Stimulated activated CD4-positive, alpha-beta T cell treated with anti-CD3 and anti-CD28 coated beads, TNF-alpha, amount 100 ng/mL, for 24 hours (primary cell): ENCODE results near the gene NRF1.
"Not testable (repeated sequence)": the region's sequence is repeated elsewhere in the genome, so short reads cannot be mapped to it uniquely, and the experiment has no call there.

Experiments used
- DNase-seq, 3 experiments: peaks; one replicate each; pipeline ENCODE4 v3.0.0-alpha.2; 2020; ENCODE audit warnings: low read depth in 3 of 3

Gene NRF1

GRCh38 chr7:129782818-129783583 lies 171.5 kb downstream of the NRF1 start:
- DNase-seq, result no peak

- no peak for DNase-seq
Measured at GRCh38 chr7:129783584-129783919, 172.0 kb downstream of the NRF1 start.

GRCh38 chr7:129784437-129784782 lies 172.9 kb downstream of the NRF1 start:
- DNase-seq, result no peak

GRCh38 chr7:129784783-129785684 lies 173.5 kb downstream of the NRF1 start:
- DNase-seq, result no peak

GRCh38 chr7:129785685-129786514 lies 174.4 kb downstream of the NRF1 start:
- no peak for DNase-seq

GRCh38 chr7:129786825-129787563 lies 175.5 kb downstream of the NRF1 start:
- DNase-seq, result no peak

- DNase-seq, result no peak
Measured at GRCh38 chr7:129789000-129789399, 177.5 kb downstream of the NRF1 start.

- no peak for DNase-seq
Measured at GRCh38 chr7:129789652-129790051, 178.1 kb downstream of the NRF1 start.

GRCh38 chr7:129790136-129790535 lies 178.6 kb downstream of the NRF1 start:
- DNase-seq, result no peak

GRCh38 chr7:129792721-129793120 lies 181.2 kb downstream of the NRF1 start:
- no peak for DNase-seq

GRCh38 chr7:129793506-129794310 lies 182.2 kb downstream of the NRF1 start:
- no peak for DNase-seq

- not testable (repeated sequence) for DNase-seq
Measured at GRCh38 chr7:129794461-129794860, 182.9 kb downstream of the NRF1 start.

- no peak for DNase-seq
Measured at GRCh38 chr7:129796186-129796775, 184.8 kb downstream of the NRF1 start.

- no peak for DNase-seq
Measured at GRCh38 chr7:129797214-129797789, 185.8 kb downstream of the NRF1 start.

GRCh38 chr7:129798616-129799349 lies 187.3 kb downstream of the NRF1 start:
- no peak for DNase-seq

GRCh38 chr7:129799350-129799955 lies 187.9 kb downstream of the NRF1 start:
- no peak for DNase-seq

GRCh38 chr7:129800901-129801300 lies 189.4 kb downstream of the NRF1 start:
- DNase-seq, result no peak

- no peak for DNase-seq
Measured at GRCh38 chr7:129801882-129802281, 190.4 kb downstream of the NRF1 start.
